Measurements from ENCODE around the gene PPIF. TPM values are rescaled to one million over a fixed set of nuclear protein-coding genes. Genes with fewer than 3 reads are reported as not detected.

The PPIF gene
- total and polyA plus RNA-seq, 8 donors = 29.7 to 75.6 (median 31.0) TPM

DNA sequence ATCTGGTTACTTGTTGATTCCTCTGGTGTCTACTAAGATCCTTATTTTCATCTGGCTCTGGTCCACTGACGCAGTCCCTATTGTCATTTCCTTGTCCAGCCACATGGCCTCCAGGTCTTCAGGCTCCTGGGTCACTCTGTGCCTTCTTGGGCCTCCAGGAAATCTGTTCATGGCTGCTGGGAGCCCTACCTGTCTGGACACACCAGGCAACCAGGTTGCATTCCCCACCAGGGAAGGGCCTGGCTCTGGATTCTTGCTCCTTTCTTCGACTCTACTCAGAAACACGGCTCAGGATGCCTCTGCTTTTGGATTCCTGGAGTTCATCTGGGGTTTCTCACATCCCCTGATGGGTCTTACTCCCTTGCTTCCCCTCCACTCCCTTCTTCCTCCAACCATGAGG, 8.0 kb upstream of the PPIF start:
- intact Hi-C loops (cut with DNase I) = no loop called here
- DNase-seq (no peak), ATAC-seq (no peak)
- no peaks in the 10 kb centered on the region for H3K36me3 ChIP-seq
- H3K4me1 ChIP-seq = no peaks in the 10 kb centered on the region
- TF ChIP-seq, protein P1, sequence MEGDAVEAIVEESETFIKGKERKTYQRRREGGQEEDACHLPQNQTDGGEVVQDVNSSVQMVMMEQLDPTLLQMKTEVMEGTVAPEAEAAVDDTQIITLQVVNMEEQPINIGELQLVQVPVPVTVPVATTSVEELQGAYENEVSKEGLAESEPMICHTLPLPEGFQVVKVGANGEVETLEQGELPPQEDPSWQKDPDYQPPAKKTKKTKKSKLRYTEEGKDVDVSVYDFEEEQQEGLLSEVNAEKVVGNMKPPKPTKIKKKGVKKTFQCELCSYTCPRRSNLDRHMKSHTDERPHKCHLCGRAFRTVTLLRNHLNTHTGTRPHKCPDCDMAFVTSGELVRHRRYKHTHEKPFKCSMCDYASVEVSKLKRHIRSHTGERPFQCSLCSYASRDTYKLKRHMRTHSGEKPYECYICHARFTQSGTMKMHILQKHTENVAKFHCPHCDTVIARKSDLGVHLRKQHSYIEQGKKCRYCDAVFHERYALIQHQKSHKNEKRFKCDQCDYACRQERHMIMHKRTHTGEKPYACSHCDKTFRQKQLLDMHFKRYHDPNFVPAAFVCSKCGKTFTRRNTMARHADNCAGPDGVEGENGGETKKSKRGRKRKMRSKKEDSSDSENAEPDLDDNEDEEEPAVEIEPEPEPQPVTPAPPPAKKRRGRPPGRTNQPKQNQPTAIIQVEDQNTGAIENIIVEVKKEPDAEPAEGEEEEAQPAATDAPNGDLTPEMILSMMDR (IDR thresholded peaks at IDR 0.05) = no peak
- no peak overlapping the region for H3K4me3 ChIP-seq
- no peak overlapping the region for H3K27ac ChIP-seq
- H3K9me3 ChIP-seq = no peaks in the 10 kb centered on the region
- no peaks in the 10 kb centered on the region for H3K27me3 ChIP-seq

GRCh38 chr10:79340646-79341244, 6.5 kb upstream of the PPIF start:
- intact Hi-C loops (cut with DNase I) = no loop called here
- ATAC-seq = no peak

DNA sequence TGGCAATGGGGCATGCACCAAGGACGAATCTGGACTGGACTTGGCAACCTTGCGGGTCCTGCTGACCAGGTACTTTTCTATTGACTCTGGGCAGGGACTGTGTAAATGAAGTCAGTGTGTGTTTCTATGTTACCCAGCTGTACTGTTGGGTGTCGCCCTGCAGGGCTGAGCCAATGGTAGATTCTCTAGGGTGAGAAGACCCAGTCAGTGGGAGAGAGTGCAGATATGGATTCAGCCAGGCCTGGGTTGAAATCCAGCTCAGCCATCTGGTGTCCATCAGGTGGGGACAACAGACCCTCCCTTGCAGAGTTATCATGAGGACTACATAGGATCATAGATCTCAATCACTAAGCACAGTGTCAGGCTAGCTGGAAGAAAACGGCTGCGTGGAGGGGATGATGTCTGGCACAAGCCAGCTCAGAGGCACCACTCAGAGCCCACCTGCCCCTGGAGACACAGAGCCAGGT, 4.9 kb upstream of the PPIF start:
- TF ChIP-seq, protein P1 (IDR thresholded peaks at IDR 0.05) = no peak
- Histone ChIP-seq H3K9me3 (no peaks in the 10 kb centered on the region), H3K27me3 (no peaks in the 10 kb centered on the region), H3K4me1 (peaks cover 0 to 25% of the 10 kb centered on the region in 2 donors), H3K36me3 (no peaks in the 10 kb centered on the region), H3K4me3 (no peak overlapping the region), H3K27ac (no peak overlapping the region)
- intact Hi-C loops (cut with DNase I) = no loop called here
- no peak for ATAC-seq
- no peak for DNase-seq

More at GRCh38 chr10:79340646-79341244, 6.5 kb upstream of the PPIF start:
- TF ChIP-seq, protein P1 (IDR thresholded peaks at IDR 0.05) = no peak
- Histone ChIP-seq H3K4me3 (no peak overlapping the region), H3K27me3 (no peaks in the 10 kb centered on the region), H3K36me3 (no peaks in the 10 kb centered on the region), H3K4me1 (peaks cover 0 to 13% of the 10 kb centered on the region in 2 donors), H3K27ac (no peak overlapping the region), H3K9me3 (no peaks in the 10 kb centered on the region)
- no peak for DNase-seq

GRCh38 chr10:79342811-79343561, 4.3 kb upstream of the PPIF start:
- TF ChIP-seq, protein P1 (IDR thresholded peaks at IDR 0.05) = no peak
- H3K9me3 ChIP-seq = no peaks in the 10 kb centered on the region
- no peaks in the 10 kb centered on the region for H3K36me3 ChIP-seq
- DNase-seq = peak in 1 of 4 donors; percentile 32
- no peak overlapping the region for H3K4me3 ChIP-seq
- intact Hi-C loops (cut with DNase I) = no loop called here
- H3K27me3 ChIP-seq = no peaks in the 10 kb centered on the region
- no peak overlapping the region for H3K27ac ChIP-seq
- ATAC-seq = no peak
- peaks cover under 1 to 25% of the 10 kb centered on the region in 2 donors for H3K4me1 ChIP-seq

GRCh38 chr10:79344502-79345195, 2.6 kb upstream of the PPIF start:
- no peak overlapping the region for H3K4me3 ChIP-seq
- intact Hi-C loops (cut with DNase I) = no loop called here
- TF ChIP-seq, protein P1 (IDR thresholded peaks at IDR 0.05) = no peak
- H3K36me3 ChIP-seq = peaks cover 0 to 10% of the 10 kb centered on the region in 2 donors
- no peak for ATAC-seq
- peak in 1 of 4 donors; percentile 33 for DNase-seq
- no peaks in the 10 kb centered on the region for H3K27me3 ChIP-seq
- no peak overlapping the region for H3K27ac ChIP-seq
- no peaks in the 10 kb centered on the region for H3K9me3 ChIP-seq
- peaks cover 10 to 42% of the 10 kb centered on the region in 2 donors for H3K4me1 ChIP-seq
